Prostate gland (tissue), 2 donors: ENCODE measurements around the gene SUCLG2.

ENCODE experiments used
- CTCF ChIP-seq, 4 experiments: fragments of 200-600 bp in 2 of 4; fragments of 450-650 bp in 2 of 4; sonication (generic) in 2 of 4; IDR thresholded peaks; 1 replicate in 3 of 4; 2 replicates in 1 of 4; pipeline ENCODE4 v1.5.1; 2016 to 2019; ENCODE audit warnings: antibody characterized with exemption in 4 of 4, mild to moderate bottlenecking in 2 of 4, moderate library complexity in 2 of 4
- POLR2A ChIP-seq: fragments of 450-650 bp; IDR thresholded peaks from one replicate; pipeline ENCODE4 v1.6.1; 2016; ENCODE audit warnings: antibody characterized with exemption, mild to moderate bottlenecking

GRCh38 chr3:67509471-67510075 lies 144.8 kb downstream of the SUCLG2 start:
- TF ChIP-seq CTCF (IDR thresholded peaks at IDR 0.05) (no peak), POLR2A (no peak)
